ENCODE data around the gene CREBBP.

- TF ChIP-seq TAF1 (IDR thresholded peaks at IDR 0.05; ENCODE audit: low read depth, low read length) (no peak), POLR2AphosphoS5 (IDR thresholded peaks at IDR 0.05; ENCODE audit: low read depth, low read length) (no peak), POLR2A (IDR thresholded peaks at IDR 0.05; ENCODE audit: low read depth, low read length) (no peak)
These were observed 5.5 kb downstream of the CREBBP start for GRCh38 chr16:3874794-3875692.
